K562 (cell line): ENCODE measurements around the gene SCN4A. TPM values are rescaled to one million over a fixed set of nuclear protein-coding genes. Genes with fewer than 3 reads are reported as not detected.

Source experiments
- ATAC-seq: fragments of 200-7000 bp; cut with Tn5 transposase; 3 replicates; pipeline ENCODE4 v1.9.1; 2020; ENCODE audit warnings: moderate library complexity
- BruUV-seq: library from RNA; stranded (reverse); fragments of 400-500 nt; replicated peaks from 2 replicates; lab custom pipeline; 2021; lab: Mats Ljungman, UMichigan
- CTCF ChIA-PET: fragments of 300-600 bp; formaldehyde crosslinking; extraction: SDS; loops from one replicate; lab custom pipeline; 2021; ENCODE audit warnings: low intra/inter-chr PET ratio; lab: Yijun Ruan, JAX
- POLR2A ChIA-PET: fragments of 300-600, 350-650 bp; sonication (Branson Sonifier 250); formaldehyde crosslinking; extraction: SDS; loops from one replicate; lab custom pipeline; 2021; ENCODE audit warnings: antibody characterized with exemption, inconsistent platforms; lab: Yijun Ruan, JAX
- DNase-seq, 4 experiments: peaks; one replicate each; pipeline versions ENCODE4 v3.0.0 to v3.0.0-alpha.2; 2011 to 2018; ENCODE audit warnings: low spot score in 3 of 4, mixed read lengths in 3 of 4; ENCODE audit errors: extremely low read depth in 1 of 4
- FAIRE-seq: peaks from 2 replicates; lab custom pipeline; 2011; peaks lifted over from hg19 to GRCh38; lab: Jason Lieb, UNC
- H2AFZ ChIP-seq: 2 replicates; pipeline ENCODE4 v1.6.0; 2011; ENCODE audit warnings: low read depth, low read length, control low read depth, inconsistent platforms
- H3K27ac ChIP-seq: fragments of 200-600 bp; 3 replicates; pipeline ENCODE4 v1.8.0; 2011; ENCODE audit warnings: low read depth, mild to moderate bottlenecking, control low read depth, inconsistent platforms, low read length, moderate library complexity, mixed read lengths; ENCODE audit errors: extremely low read depth
- H3K27me3 ChIP-seq, 2 experiments: fragments of 300-600 bp in 1 of 2; 2 replicates in 1 of 2; 3 replicates in 1 of 2; pipeline versions ENCODE4 v1.6.0 to v1.8.0; 2011; ENCODE audit warnings: inconsistent platforms in 2 of 2, low read length in 2 of 2, mild to moderate bottlenecking in 1 of 2, mixed read lengths in 1 of 2, moderate library complexity in 1 of 2; ENCODE audit not compliant: control insufficient read depth in 2 of 2, insufficient read depth in 2 of 2
- H3K36me3 ChIP-seq: fragments of 300-600 bp; 3 replicates; pipeline ENCODE4 v1.8.0; 2011; ENCODE audit warnings: mild to moderate bottlenecking, low read length, inconsistent platforms; ENCODE audit not compliant: control insufficient read depth, insufficient read depth
- H3K4me1 ChIP-seq, 2 experiments: fragments of 200-600 bp in 1 of 2; replicated peaks in 1 of 2; 2 replicates in 1 of 2; 3 replicates in 1 of 2; pipeline versions ENCODE4 v1.5.1 to v1.8.0; 2011; ENCODE audit warnings: inconsistent platforms in 2 of 2, low read length in 2 of 2, mild to moderate bottlenecking in 1 of 2, mixed read lengths in 1 of 2, moderate library complexity in 1 of 2; ENCODE audit not compliant: control insufficient read depth in 2 of 2, insufficient read depth in 2 of 2
- H3K4me2 ChIP-seq: 2 replicates; pipeline ENCODE4 v1.6.1; 2011; ENCODE audit warnings: low read length, control low read depth, inconsistent platforms, mixed read lengths; ENCODE audit not compliant: insufficient read depth
- H3K4me3 ChIP-seq: fragments of 200-600 bp; sonication (generic), shearing (Covaris generic); 2 replicates; pipeline ENCODE4 v1.5.1; 2016; ENCODE audit warnings: control low read depth, inconsistent platforms
- H3K79me2 ChIP-seq: fragments of 200-600 bp; 3 replicates; pipeline ENCODE4 v1.8.0; 2011; ENCODE audit warnings: low read length, inconsistent platforms; ENCODE audit not compliant: control insufficient read depth, insufficient read depth
- H3K9ac ChIP-seq, 2 experiments: 2 replicates each; pipeline versions ENCODE4 v1.6.0 to v1.6.1; 2011; ENCODE audit warnings: low read depth in 2 of 2, low read length in 2 of 2, control low read depth in 1 of 2, inconsistent platforms in 1 of 2, mild to moderate bottlenecking in 1 of 2, mixed read lengths in 1 of 2; ENCODE audit not compliant: insufficient read depth in 1 of 2
- H3K9me1 ChIP-seq: one replicate; pipeline ENCODE4 v1.6.0; 2011; ENCODE audit warnings: inconsistent platforms, mild to moderate bottlenecking, low read length, moderate library complexity; ENCODE audit not compliant: control insufficient read depth, insufficient read depth
- H3K9me3 ChIP-seq: replicated peaks from 2 replicates; pipeline ENCODE4 v1.5.1; 2011; ENCODE audit warnings: low read depth, low read length, inconsistent platforms; ENCODE audit not compliant: control insufficient read depth, insufficient read depth
- H4K20me1 ChIP-seq: replicated peaks from 2 replicates; pipeline ENCODE4 v1.6.1; 2011; ENCODE audit warnings: low read length, inconsistent platforms, mixed read lengths; ENCODE audit not compliant: control insufficient read depth, insufficient read depth
- NR4A1 ChIP-seq, 2 experiments: fragments of 250-450 bp in 1 of 2; fragments of 450-650 bp in 1 of 2; sonication (Bioruptor Pico) in 1 of 2; IDR thresholded peaks; 2 replicates each; pipeline versions ENCODE4 v1.4.0 to v1.6.1; 2016 to 2020; ENCODE audit warnings: mild to moderate bottlenecking in 2 of 2, missing compliant biosample characterization in 1 of 2, missing genetic modification characterization in 1 of 2, moderate library complexity in 1 of 2
- RBM25 ChIP-seq: fragments of 200-400 bp; formaldehyde crosslinking; IDR thresholded peaks from 2 replicates; pipeline ENCODE4 v1.6.1; 2018; ENCODE audit warnings: low read length, low read depth, moderate library complexity; ENCODE audit not compliant: severe bottlenecking
- SAP30 ChIP-seq: fragments of 200-600 bp; sonication (generic); IDR thresholded peaks from 2 replicates; pipeline ENCODE4 v1.6.1; 2012; ENCODE audit warnings: borderline replicate concordance, low read depth, mild to moderate bottlenecking, moderate library complexity, low read length, control low read depth, inconsistent platforms; ENCODE audit not compliant: insufficient read depth, poor library complexity, severe bottlenecking
- THRAP3 ChIP-seq: fragments of 450-650 bp; IDR thresholded peaks from 2 replicates; pipeline ENCODE4 v1.6.1; 2016; ENCODE audit warnings: mild to moderate bottlenecking, inconsistent platforms, borderline replicate concordance
- WGBS: fragments of 100-300 bp; shearing (Covaris generic); methylation state at CpG from one replicate; pipeline ENCODE4 v1.1.6; 2016; ENCODE audit warnings: low coverage, mixed read lengths; ENCODE audit not compliant: insufficient coverage; ENCODE audit errors: missing lambda C conversion rate; 5-methylcytosine and 5-hydroxymethylcytosine counted together
- in situ Hi-C: fragments of 300-500 bp; cut with MboI; formaldehyde crosslinking; loops from 4 replicates; pipeline ENCODE4 v1.15.0; 2018; ENCODE audit warnings: inconsistent platforms, mixed read lengths
- intact Hi-C: fragments of 100-400 bp; cut with micrococcal nuclease; formaldehyde crosslinking; loops from 2 replicates; pipeline ENCODE4 v1.14.2; 2022
- polyA plus RNA-seq, 8 experiments: library from polyadenylated mRNA; depleted of rRNA in 4 of 8; stranded (reverse) in 5 of 8; unstranded in 3 of 8; fragments of >200 nt; fragmentation: Nextera tagmentation in 2 of 8; fragmentation: Illumina TruSeq in 1 of 8; extraction: Ambion mirVana in 2 of 8; extraction: Trizol in 1 of 8; gene quantifications; 2 replicates each; pipeline versions ENCODE4 v1.2.1 to v1.2.3, GENCODE V29; 2011 to 2014; ENCODE audit warnings: inconsistent platforms in 1 of 8, missing spikeins in 1 of 8
- total RNA-seq, 7 experiments: library from RNA; depleted of rRNA in 6 of 7; stranded (reverse); fragments of >200 nt in 6 of 7; fragmentation: Illumina TruSeq in 2 of 7; extraction: Trizol in 2 of 7; gene quantifications; 2 replicates each; pipeline versions ENCODE4 v1.2.1 to v1.2.3, GENCODE V29; 2011 to 2021; ENCODE audit warnings: low replicate concordance in 1 of 7
- TF ChIP-seq, protein P1 (sequence below), 2 experiments: fragments of 450-650 bp in 1 of 2; sonication (generic) in 1 of 2; formaldehyde crosslinking in 1 of 2; IDR thresholded peaks in 1 of 2; conservative IDR thresholded peaks in 1 of 2; 2 replicates each; pipeline versions ENCODE4 v1.6.1 to v1.8.1; 2016 to 2023; ENCODE audit warnings: mild to moderate bottlenecking in 2 of 2, moderate library complexity in 2 of 2, inconsistent platforms in 1 of 2, missing genetic modification reagents in 1 of 2

The SCN4A gene
- total and polyA plus RNA-seq, 9 of the 15 experiments (the other 6 are each of a cell fraction or from before 2014, with no cell fraction given), result 0.29 to 2.6 (median 1.4) TPM

DNA sequence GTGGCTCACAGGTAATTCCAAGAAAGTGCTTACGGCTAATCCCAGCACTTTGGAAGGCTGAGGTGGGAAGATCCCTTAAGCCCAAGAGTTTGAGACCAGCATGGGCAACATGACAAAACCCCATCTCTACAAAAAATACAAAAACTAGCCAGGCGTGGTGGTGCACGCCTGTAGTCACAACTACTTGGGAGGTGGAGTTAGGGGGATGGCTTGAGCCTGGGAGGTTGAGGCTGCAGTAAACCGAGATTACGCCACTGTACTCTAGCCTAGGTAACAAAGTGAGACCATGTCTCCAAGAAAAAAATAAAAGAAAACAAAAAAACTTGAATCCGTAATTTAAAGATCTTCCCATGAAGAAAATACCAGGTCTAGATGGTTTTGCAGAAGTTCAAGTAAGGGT lies 42.7 kb upstream of the SCN4A start (continued):
- TF ChIP-seq NR4A1 (CRISPR knock-in tag; IDR thresholded peaks at IDR 0.05), result no peak
- TF ChIP-seq NR4A1 (tag; IDR thresholded peaks at IDR 0.05), result no peak
- no peak for TF ChIP-seq RBM25
- no peak for TF ChIP-seq SAP30

DNA sequence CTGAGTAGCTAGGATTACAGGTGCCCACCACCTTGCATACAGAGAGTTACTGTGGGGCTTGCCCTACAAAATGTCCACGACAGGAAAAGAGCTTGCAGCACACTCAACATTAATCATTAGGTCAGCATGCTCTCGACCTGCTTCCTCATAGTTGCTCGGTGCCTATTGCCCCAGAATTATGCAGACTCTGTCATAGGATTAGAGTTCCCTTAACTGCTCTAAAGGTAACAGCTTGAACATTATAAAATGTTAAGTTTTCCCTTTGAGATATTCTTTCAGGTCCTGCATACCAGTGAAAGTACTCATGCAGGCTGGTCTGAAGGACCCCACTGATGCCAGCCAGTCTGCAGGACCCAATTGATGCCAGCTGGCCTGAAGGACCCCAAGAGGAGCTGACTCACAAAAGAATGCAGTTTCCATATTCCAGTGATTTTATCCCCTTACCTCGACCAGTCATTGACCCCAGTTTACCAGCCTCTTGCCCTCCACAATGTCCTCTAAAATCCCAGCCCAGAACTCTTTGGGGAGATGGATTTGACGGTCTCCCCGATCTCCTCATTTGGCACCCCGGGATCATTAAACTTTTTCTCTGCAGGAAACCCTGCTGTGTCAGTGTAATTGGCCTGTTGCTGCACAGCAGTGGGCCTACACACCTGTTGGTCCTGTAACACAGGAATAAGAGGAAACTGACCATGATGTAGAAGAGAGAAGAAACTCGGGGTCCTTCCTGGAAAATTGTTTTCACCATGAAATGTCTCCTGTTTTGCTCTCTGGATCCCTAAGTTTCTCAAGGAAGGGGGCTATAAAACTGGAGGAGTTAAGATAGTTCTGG lies 37.1 kb upstream of the SCN4A start:
- no peak overlapping the region for H3K27ac ChIP-seq
- POLR2A ChIA-PET, result interaction anchor here (0.6 to 1.0 kb wide), 2 partner anchors 16 to 182 kb away, joined by 3 read pairs; no protein-coding TSS in a partner anchor

More for the DNA sequence above, 37.1 kb upstream of the SCN4A start:
- intact Hi-C loops, result no loop called here
- DNase-seq, result no peak
- Histone ChIP-seq H3K9me3 (no peaks in the 10 kb centered on the region), H3K4me2 (no peak overlapping the region), H3K79me2 (peaks cover 20% of the 10 kb centered on the region), H3K4me1 (peaks cover 19 to 30% of the 10 kb centered on the region in 2 experiments), H3K9me1 (no peaks in the 10 kb centered on the region), H3K36me3 (peaks cover 7% of the 10 kb centered on the region; the same call in 1 of the 3 replicates), H3K27me3 (no peaks in the 10 kb centered on the region), H3K9ac (no peak overlapping the region), H4K20me1 (no peaks in the 10 kb centered on the region), H3K4me3 (no peak overlapping the region), H2AFZ (no peak overlapping the region)
- no peak for ATAC-seq
- no peak for FAIRE-seq
- no TSS peak for BruUV-seq
- CTCF ChIA-PET, result no interaction called here
- WGBS, result 24% methylated on average over 7 of the region's 8 CpGs
- TF ChIP-seq, protein P1, sequence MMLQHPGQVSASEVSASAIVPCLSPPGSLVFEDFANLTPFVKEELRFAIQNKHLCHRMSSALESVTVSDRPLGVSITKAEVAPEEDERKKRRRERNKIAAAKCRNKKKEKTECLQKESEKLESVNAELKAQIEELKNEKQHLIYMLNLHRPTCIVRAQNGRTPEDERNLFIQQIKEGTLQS (IDR thresholded peaks at IDR 0.05), result 0 out of 2 replicates have a peak, but pooled peaks have one; percentile 1
- TF ChIP-seq, protein P1 (CRISPR knock-in tag; conservative IDR thresholded peaks at IDR 0.05), result no peak
- TF ChIP-seq THRAP3, result no peak
- in situ Hi-C loops, result no loop called here
